Sigmoid colon (tissue), 4 donors: ENCODE data around the gene RCCD1.

ENCODE experiments used
- EP300 ChIP-seq, 4 donors: sonication (generic); formaldehyde crosslinking; IDR thresholded peaks; one replicate each; pipeline ENCODE4 v1.6.1; 2017; ENCODE audit warnings: antibody characterized with exemption in 4 of 4
- POLR2A ChIP-seq, 2 donors: fragments of 450-650 bp; IDR thresholded peaks; one replicate each; pipeline ENCODE4 v1.6.1; 2016; ENCODE audit warnings: antibody characterized with exemption in 2 of 2, mild to moderate bottlenecking in 2 of 2, moderate library complexity in 2 of 2
- POLR2AphosphoS5 ChIP-seq, 4 donors: sonication (generic); formaldehyde crosslinking; IDR thresholded peaks; one replicate each; pipeline ENCODE4 v1.6.1; 2017; ENCODE audit warnings: antibody characterized with exemption in 4 of 4
- TF ChIP-seq, protein P1 (sequence below), 4 experiments: fragments of 450-650 bp in 3 of 4; fragments of 200-600 bp in 1 of 4; IDR thresholded peaks; one replicate each; pipeline ENCODE4 v1.5.1; 2016 to 2019; ENCODE audit warnings: antibody characterized with exemption in 4 of 4, mild to moderate bottlenecking in 3 of 4, moderate library complexity in 2 of 4

DNA sequence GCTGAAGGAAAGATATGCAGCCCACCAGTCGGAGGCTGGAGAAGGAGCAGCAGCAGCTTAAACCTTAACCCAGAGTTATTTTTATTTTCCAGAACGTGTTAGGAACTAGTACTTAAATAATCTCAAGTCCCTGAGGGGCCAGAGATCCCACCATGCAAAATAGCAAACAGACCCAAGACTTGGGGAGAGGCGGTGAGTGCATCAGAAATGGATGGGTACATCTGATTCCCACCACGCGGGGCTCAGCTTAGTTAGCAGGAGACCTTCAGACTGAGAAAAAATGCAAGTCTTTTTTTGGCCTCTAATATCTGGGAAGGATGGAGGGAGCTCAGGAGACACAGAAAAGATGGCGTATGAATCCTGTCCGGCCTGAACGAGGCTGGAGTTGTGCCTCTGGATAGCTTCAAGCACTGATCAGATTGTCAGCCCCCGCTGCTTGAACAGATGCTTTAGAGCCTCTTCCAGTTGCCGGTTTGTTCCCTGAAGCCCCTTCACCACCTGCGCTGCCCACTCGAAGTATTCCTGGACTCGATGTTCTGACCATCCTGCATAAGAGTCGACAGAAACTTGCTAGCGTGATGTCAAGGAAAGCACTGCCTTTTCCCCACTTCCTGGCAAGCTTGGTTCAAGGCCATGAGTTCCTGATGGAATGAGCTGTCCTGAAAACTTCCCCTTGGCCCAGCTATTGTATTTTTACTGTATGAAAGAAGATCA, 23.7 kb upstream of the RCCD1 start:
- peak in 1 of 4 donors; percentile 36 for TF ChIP-seq EP300 (IDR thresholded peaks at IDR 0.05)
- TF ChIP-seq POLR2AphosphoS5 (IDR thresholded peaks at IDR 0.05): peak in 1 of 4 donors; percentile 40
- TF ChIP-seq, protein P1, sequence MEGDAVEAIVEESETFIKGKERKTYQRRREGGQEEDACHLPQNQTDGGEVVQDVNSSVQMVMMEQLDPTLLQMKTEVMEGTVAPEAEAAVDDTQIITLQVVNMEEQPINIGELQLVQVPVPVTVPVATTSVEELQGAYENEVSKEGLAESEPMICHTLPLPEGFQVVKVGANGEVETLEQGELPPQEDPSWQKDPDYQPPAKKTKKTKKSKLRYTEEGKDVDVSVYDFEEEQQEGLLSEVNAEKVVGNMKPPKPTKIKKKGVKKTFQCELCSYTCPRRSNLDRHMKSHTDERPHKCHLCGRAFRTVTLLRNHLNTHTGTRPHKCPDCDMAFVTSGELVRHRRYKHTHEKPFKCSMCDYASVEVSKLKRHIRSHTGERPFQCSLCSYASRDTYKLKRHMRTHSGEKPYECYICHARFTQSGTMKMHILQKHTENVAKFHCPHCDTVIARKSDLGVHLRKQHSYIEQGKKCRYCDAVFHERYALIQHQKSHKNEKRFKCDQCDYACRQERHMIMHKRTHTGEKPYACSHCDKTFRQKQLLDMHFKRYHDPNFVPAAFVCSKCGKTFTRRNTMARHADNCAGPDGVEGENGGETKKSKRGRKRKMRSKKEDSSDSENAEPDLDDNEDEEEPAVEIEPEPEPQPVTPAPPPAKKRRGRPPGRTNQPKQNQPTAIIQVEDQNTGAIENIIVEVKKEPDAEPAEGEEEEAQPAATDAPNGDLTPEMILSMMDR (IDR thresholded peaks at IDR 0.05): no peak
- TF ChIP-seq POLR2A (IDR thresholded peaks at IDR 0.05): no peak
